ENCODE results near the gene COL9A1. TPM values are rescaled to one million over a fixed set of nuclear protein-coding genes. Genes with fewer than 3 reads are reported as not detected.

Gene COL9A1
- total and polyA plus RNA-seq, 2 donors (not counting 1 experiment from before 2014, with no cell fraction given), result not detected

DNA sequence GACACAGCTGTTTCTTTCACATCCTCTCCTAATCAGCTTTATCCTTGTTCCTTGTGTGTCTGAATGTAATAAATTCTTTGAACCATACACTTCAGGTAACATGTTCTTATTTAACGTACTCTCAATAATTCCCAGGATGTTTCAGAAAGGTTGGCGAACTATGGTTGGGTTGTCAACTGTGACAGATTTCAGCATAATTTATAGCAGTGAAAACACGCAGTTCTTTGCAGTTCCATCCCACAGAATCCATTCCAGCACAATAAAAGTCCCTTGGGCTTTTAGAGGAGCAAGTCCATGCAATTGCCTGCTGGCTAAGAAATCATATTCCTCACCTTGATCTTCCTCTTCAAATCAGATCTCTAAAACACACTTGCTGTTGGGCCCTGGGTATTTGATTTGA is 119.3 kb downstream of the COL9A1 start:
- 50% methylated on average over 1 of the region's 3 CpGs for WGBS (ENCODE audit: insufficient coverage)
- ATAC-seq (ENCODE audit: low read depth), result no peak
- H3K4me2 ChIP-seq (replicated peaks; ENCODE audit: low read depth, low read length, poor library complexity, severe bottlenecking), result no peak overlapping the region
- no peaks in the 10 kb centered on the region for H3K27me3 ChIP-seq (replicated peaks in 1 of 4; ENCODE audit: control extremely low read depth in 1 of 4, control insufficient read depth in 3 of 4, insufficient read depth in 4 of 4, low read length in 3 of 4)
- no peak overlapping the region for H3K9ac ChIP-seq (ENCODE audit: low read length)
- H3K36me3 ChIP-seq (replicated peaks in 1 of 2; ENCODE audit: control extremely low read depth in 1 of 2, control insufficient read depth in 1 of 2, extremely low read depth in 1 of 2, insufficient read depth in 2 of 2, low read length in 1 of 2), result peaks cover 10 to 70% of the 10 kb centered on the region in 2 experiments
- H3K4me3 ChIP-seq (ENCODE audit: control extremely low read depth in 1 of 5, extremely low read depth in 1 of 5, insufficient read depth in 1 of 5, low read depth in 2 of 5, low read length in 4 of 5), result no peak overlapping the region
- no peak overlapping the region for H3K27ac ChIP-seq (ENCODE audit: low read length in 2 of 2)
- Mint-ChIP-seq H3K4me1 (no peaks in the 10 kb centered on the region), H3K9me3 (ENCODE audit: insufficient read depth) (no peaks in the 10 kb centered on the region), H3K27ac (no peak overlapping the region), H3K27me3 (no peaks in the 10 kb centered on the region), H3K4me3 (no peak overlapping the region)
- no peaks in the 10 kb centered on the region for H3K4me1 ChIP-seq (ENCODE audit: control insufficient read depth in 2 of 2, insufficient read depth in 2 of 2, low read length in 2 of 2)
- no peak for TF ChIP-seq EZH2 (IDR thresholded peaks at IDR 0.05; ENCODE audit: borderline replicate concordance, insufficient read depth, low read depth, low read length, poor library complexity, severe bottlenecking)
- no peak for TF ChIP-seq CTCF (IDR thresholded peaks at IDR 0.05)
- ChIA-PET POLR2A (no interaction called here), CTCF (no interaction called here)
- intact Hi-C loops (cut with micrococcal nuclease), result no loop called here
- H2AFZ ChIP-seq (ENCODE audit: insufficient read depth, low read depth, low read length, poor library complexity, severe bottlenecking), result no peak overlapping the region
- no peaks in the 10 kb centered on the region for H3K79me2 ChIP-seq (ENCODE audit: control insufficient read depth, insufficient read depth, low read length)
- H3K9me3 ChIP-seq (ENCODE audit: control extremely low read depth in 1 of 3, control insufficient read depth in 2 of 3, insufficient read depth in 1 of 3, low read length in 2 of 3), result no peaks in the 10 kb centered on the region
- no peak for DNase-seq
- H4K20me1 ChIP-seq (ENCODE audit: control insufficient read depth, insufficient read depth, low read length, poor library complexity, severe bottlenecking), result no peaks in the 10 kb centered on the region

GRCh38 chr6:70180901-70181599 is 121.8 kb downstream of the COL9A1 start:
- Histone ChIP-seq H3K36me3 (replicated peaks in 1 of 2; ENCODE audit: control extremely low read depth in 1 of 2, control insufficient read depth in 1 of 2, extremely low read depth in 1 of 2, insufficient read depth in 2 of 2, low read length in 1 of 2) (peaks cover 12 to 71% of the 10 kb centered on the region in 2 experiments), H3K27ac (ENCODE audit: low read length in 2 of 2) (no peak overlapping the region), H3K4me3 (ENCODE audit: control extremely low read depth in 1 of 5, extremely low read depth in 1 of 5, insufficient read depth in 1 of 5, low read depth in 2 of 5, low read length in 4 of 5) (no peak overlapping the region), H3K9me3 (ENCODE audit: control extremely low read depth in 1 of 3, control insufficient read depth in 2 of 3, insufficient read depth in 1 of 3, low read length in 2 of 3) (no peaks in the 10 kb centered on the region), H4K20me1 (ENCODE audit: control insufficient read depth, insufficient read depth, low read length, poor library complexity, severe bottlenecking) (no peaks in the 10 kb centered on the region), H3K79me2 (ENCODE audit: control insufficient read depth, insufficient read depth, low read length) (no peaks in the 10 kb centered on the region), H3K4me1 (ENCODE audit: control insufficient read depth in 2 of 2, insufficient read depth in 2 of 2, low read length in 2 of 2) (no peaks in the 10 kb centered on the region), H3K9ac (ENCODE audit: low read length) (no peak overlapping the region), H2AFZ (ENCODE audit: insufficient read depth, low read depth, low read length, poor library complexity, severe bottlenecking) (no peak overlapping the region), H3K27me3 (replicated peaks in 1 of 4; ENCODE audit: control extremely low read depth in 1 of 4, control insufficient read depth in 3 of 4, insufficient read depth in 4 of 4, low read length in 3 of 4) (no peaks in the 10 kb centered on the region), H3K4me2 (replicated peaks; ENCODE audit: low read depth, low read length, poor library complexity, severe bottlenecking) (no peak overlapping the region)
- intact Hi-C loops (cut with micrococcal nuclease), result no loop called here
- H3K27ac Mint-ChIP-seq, result no peak overlapping the region
- ATAC-seq (ENCODE audit: low read depth), result no peak
- no peaks in the 10 kb centered on the region for H3K4me1 Mint-ChIP-seq
- no peaks in the 10 kb centered on the region for H3K9me3 Mint-ChIP-seq (ENCODE audit: insufficient read depth)
- H3K4me3 Mint-ChIP-seq, result no peak overlapping the region
- 71% methylated on average over 1 of the region's 1 CpG for WGBS (ENCODE audit: insufficient coverage)
- no peak for DNase-seq
- ChIA-PET POLR2A (no interaction called here), CTCF (no interaction called here)
- no peaks in the 10 kb centered on the region for H3K27me3 Mint-ChIP-seq
- TF ChIP-seq EZH2 (IDR thresholded peaks at IDR 0.05; ENCODE audit: borderline replicate concordance, insufficient read depth, low read depth, low read length, poor library complexity, severe bottlenecking) (no peak), CTCF (IDR thresholded peaks at IDR 0.05) (no peak)

Measured in B cell (primary cell).